PFSK-1 (cell line): Measurements from ENCODE around the gene CCDC27.

ENCODE experiments used
- FOXP2 ChIP-seq: optimal IDR thresholded peaks from 2 replicates; pipeline ENCODE3; 2011; ENCODE audit warnings: borderline replicate concordance, control low read depth, inconsistent platforms; ENCODE audit not compliant: insufficient read depth; ENCODE audit errors: extremely low read length, extremely low read depth
- POLR2AphosphoS5 ChIP-seq: IDR thresholded peaks from 2 replicates; pipeline ENCODE4 v1.6.1; 2012; ENCODE audit warnings: low read depth, mild to moderate bottlenecking, control low read depth, low read length, moderate library complexity
- REST ChIP-seq, 2 experiments: IDR thresholded peaks; 2 replicates each; pipeline versions ENCODE4 v1.6.1 to v1.8.0; 2011 to 2012; ENCODE audit warnings: low read depth in 2 of 2, low read length in 2 of 2, control low read depth in 1 of 2, inconsistent platforms in 1 of 2, mild to moderate bottlenecking in 1 of 2, moderate library complexity in 1 of 2; ENCODE audit not compliant: insufficient read depth in 1 of 2
- SIN3A ChIP-seq: IDR thresholded peaks from 2 replicates; pipeline ENCODE4 v1.6.1; 2012; ENCODE audit warnings: mild to moderate bottlenecking, low read length, moderate library complexity, borderline replicate concordance; ENCODE audit not compliant: insufficient read depth
- TAF1 ChIP-seq: IDR thresholded peaks from 2 replicates; pipeline ENCODE4 v1.6.1; 2012; ENCODE audit warnings: low read length, control low read depth, borderline replicate concordance; ENCODE audit not compliant: insufficient read depth

Gene CCDC27

GRCh38 chr1:3730543-3731247 lies 21.6 kb upstream of the CCDC27 start:
- TF ChIP-seq FOXP2 (no peak), POLR2AphosphoS5 (no peak), SIN3A (no peak), REST (IDR thresholded peaks at IDR 0.05; ENCODE audit: insufficient read depth in 1 of 2, low read depth in 2 of 2, low read length in 2 of 2) (no peak), TAF1 (no peak)

- TF ChIP-seq POLR2AphosphoS5 (no peak), TAF1 (no peak), REST (IDR thresholded peaks at IDR 0.05; ENCODE audit: insufficient read depth in 1 of 2, low read depth in 2 of 2, low read length in 2 of 2) (no peak), FOXP2 (no peak), SIN3A (no peak)
Measured at GRCh38 chr1:3731583-3732433, 20.4 kb upstream of the CCDC27 start.

- TF ChIP-seq REST (IDR thresholded peaks at IDR 0.05; ENCODE audit: insufficient read depth in 1 of 2, low read depth in 2 of 2, low read length in 2 of 2) (no peak), SIN3A (no peak), FOXP2 (no peak), POLR2AphosphoS5 (no peak), TAF1 (no peak)
Measured at GRCh38 chr1:3732434-3733093, 19.7 kb upstream of the CCDC27 start.

- TF ChIP-seq POLR2AphosphoS5 (no peak), TAF1 (no peak), REST (IDR thresholded peaks at IDR 0.05; ENCODE audit: insufficient read depth in 1 of 2, low read depth in 2 of 2, low read length in 2 of 2) (no peak), SIN3A (no peak), FOXP2 (no peak)
Measured at GRCh38 chr1:3733094-3733882, 19.0 kb upstream of the CCDC27 start.
